Loucy (cell line): ENCODE measurements around the gene GTSE1.

Experiments
- H2AFZ ChIP-seq: fragments of 200-600 bp; sonication (generic); 2 replicates; pipeline ENCODE4 v1.6.0; 2016; ENCODE audit warnings: antibody characterized with exemption, mild to moderate bottlenecking, low read length, moderate library complexity
- H3F3A ChIP-seq: fragments of 200-600 bp; 2 replicates; pipeline ENCODE4 v1.6.0; 2016; ENCODE audit warnings: antibody characterized with exemption, low read depth, mild to moderate bottlenecking
- H3K27me3 ChIP-seq: fragments of 200-600 bp; sonication (generic); 2 replicates; pipeline ENCODE4 v1.6.1; 2014; ENCODE audit warnings: low read length, mild to moderate bottlenecking; ENCODE audit not compliant: insufficient read depth, poor library complexity, severe bottlenecking
- H3K36me3 ChIP-seq: fragments of 200-600 bp; sonication (generic); 2 replicates; pipeline ENCODE4 v1.6.1; 2016; ENCODE audit warnings: low read length; ENCODE audit not compliant: insufficient read depth
- H3K4me1 ChIP-seq: fragments of 200-600 bp; sonication (generic); 2 replicates; pipeline ENCODE4 v1.5.1; 2014; ENCODE audit warnings: low read length, mild to moderate bottlenecking; ENCODE audit not compliant: insufficient read depth, poor library complexity, severe bottlenecking
- H3K4me2 ChIP-seq: fragments of 200-600 bp; sonication (generic); 2 replicates; pipeline ENCODE4 v1.6.0; 2014; ENCODE audit warnings: antibody characterized with exemption, low read length, low read depth, mild to moderate bottlenecking; ENCODE audit not compliant: poor library complexity, severe bottlenecking
- H3K4me3 ChIP-seq: fragments of 200-600 bp; sonication (generic); 2 replicates; pipeline ENCODE4 v1.5.1; 2014; ENCODE audit warnings: low read length, mild to moderate bottlenecking, mixed read lengths; ENCODE audit not compliant: poor library complexity, severe bottlenecking
- H3K79me2 ChIP-seq: fragments of 200-600 bp; sonication (generic); 2 replicates; pipeline ENCODE4 v1.6.1; 2014; ENCODE audit warnings: low read length; ENCODE audit not compliant: insufficient read depth
- H3K9ac ChIP-seq: fragments of 200-600 bp; sonication (generic); 2 replicates; pipeline ENCODE4 v1.6.0; 2014; ENCODE audit warnings: mild to moderate bottlenecking, low read depth, low read length, moderate library complexity; ENCODE audit not compliant: poor library complexity, severe bottlenecking
- H3K9me2 ChIP-seq: fragments of 200-600 bp; sonication (generic); replicated peaks from 2 replicates; pipeline ENCODE4 v1.6.1; 2016; ENCODE audit warnings: low read depth, low read length, mixed read lengths
- H3K9me3 ChIP-seq: fragments of 200-600 bp; sonication (generic); 2 replicates; pipeline ENCODE4 v1.6.1; 2014; ENCODE audit warnings: mild to moderate bottlenecking, antibody characterized with exemption, low read length, low read depth; ENCODE audit not compliant: insufficient read depth
- H4K20me1 ChIP-seq: fragments of 200-600 bp; sonication (generic); 2 replicates; pipeline ENCODE4 v1.6.0; 2014; ENCODE audit warnings: antibody characterized with exemption, low read length, mild to moderate bottlenecking; ENCODE audit not compliant: insufficient read depth, poor library complexity, severe bottlenecking
- CTCF ChIP-seq: fragments of 200-600 bp; sonication (generic); conservative IDR thresholded peaks from 2 replicates; pipeline ENCODE4 v1.5.1; 2014; ENCODE audit warnings: mild to moderate bottlenecking, antibody characterized with exemption, low read length
- EZH2phosphoT487 ChIP-seq: fragments of 200-600 bp; IDR thresholded peaks from 2 replicates; pipeline ENCODE4 v1.6.1; 2018; ENCODE audit warnings: antibody characterized with exemption, mild to moderate bottlenecking, moderate library complexity, borderline replicate concordance

The GTSE1 gene

GRCh38 chr22:46350646-46351045, 54.0 kb downstream of the GTSE1 start:
- Histone ChIP-seq H3K4me2 (no peak overlapping the region), H3K9ac (no peak overlapping the region), H2AFZ (no peak overlapping the region), H3K9me2 (no peaks in the 10 kb centered on the region), H3K36me3 (peaks cover 90% of the 10 kb centered on the region; the same call in 1 of the 2 replicates), H3K27me3 (no peaks in the 10 kb centered on the region), H3F3A (no peaks in the 10 kb centered on the region), H3K79me2 (no peaks in the 10 kb centered on the region), H3K4me1 (peaks cover 13% of the 10 kb centered on the region), H3K4me3 (no peak overlapping the region), H3K9me3 (no peaks in the 10 kb centered on the region), H4K20me1 (peaks cover 6% of the 10 kb centered on the region)
- TF ChIP-seq EZH2phosphoT487 (no peak), CTCF (no peak)

- Histone ChIP-seq H3K4me2 (no peak overlapping the region), H3K4me3 (no peak overlapping the region), H4K20me1 (peaks cover 6% of the 10 kb centered on the region), H3K4me1 (peaks cover 13% of the 10 kb centered on the region), H3K9ac (no peak overlapping the region), H3F3A (no peaks in the 10 kb centered on the region), H3K27me3 (no peaks in the 10 kb centered on the region), H3K36me3 (peaks cover 89% of the 10 kb centered on the region; the same call in 1 of the 2 replicates), H2AFZ (no peak overlapping the region), H3K9me3 (no peaks in the 10 kb centered on the region), H3K79me2 (no peaks in the 10 kb centered on the region), H3K9me2 (no peaks in the 10 kb centered on the region)
- no peak for TF ChIP-seq CTCF
- no peak for TF ChIP-seq EZH2phosphoT487
Measured at GRCh38 chr22:46351131-46351735, 54.6 kb downstream of the GTSE1 start.

GRCh38 chr22:46351767-46352166, 55.1 kb downstream of the GTSE1 start:
- peaks cover 6% of the 10 kb centered on the region for H4K20me1 ChIP-seq
- H2AFZ ChIP-seq = no peak overlapping the region
- H3F3A ChIP-seq = no peaks in the 10 kb centered on the region
- no peak overlapping the region for H3K4me2 ChIP-seq
- no peaks in the 10 kb centered on the region for H3K27me3 ChIP-seq
- TF ChIP-seq CTCF = no peak
- TF ChIP-seq EZH2phosphoT487 = no peak
- H3K9me2 ChIP-seq = no peaks in the 10 kb centered on the region
- H3K4me3 ChIP-seq = no peak overlapping the region
- H3K9me3 ChIP-seq = no peaks in the 10 kb centered on the region
- no peaks in the 10 kb centered on the region for H3K79me2 ChIP-seq
- peaks cover 83% of the 10 kb centered on the region; the same call in 1 of the 2 replicates for H3K36me3 ChIP-seq
- no peak overlapping the region for H3K9ac ChIP-seq
- peaks cover 13% of the 10 kb centered on the region for H3K4me1 ChIP-seq
